ENCODE measurements around the gene KDM4C.

The KDM4C gene

GRCh38 chr9:7071916-7072315 lies 314.1 kb downstream of the KDM4C start:
- no peak for DNase-seq

- no peak for DNase-seq
Observed at GRCh38 chr9:7073706-7074105, 315.9 kb downstream of the KDM4C start.

GRCh38 chr9:7075154-7075553 lies 317.4 kb downstream of the KDM4C start:
- no peak for DNase-seq

GRCh38 chr9:7079051-7079450 lies 321.3 kb downstream of the KDM4C start:
- no peak for DNase-seq

GRCh38 chr9:7081065-7081600 lies 323.4 kb downstream of the KDM4C start:
- no peak for DNase-seq

- DNase-seq: no peak
Observed at GRCh38 chr9:7083192-7083591, 325.4 kb downstream of the KDM4C start.

GRCh38 chr9:7085357-7085756 lies 327.6 kb downstream of the KDM4C start:
- DNase-seq: no peak

- DNase-seq: no peak
Observed at GRCh38 chr9:7086389-7086788, 328.6 kb downstream of the KDM4C start.

- DNase-seq: no peak
Observed at GRCh38 chr9:7088611-7089010, 330.8 kb downstream of the KDM4C start.

- DNase-seq: no peak
Observed at GRCh38 chr9:7089406-7090193, 331.8 kb downstream of the KDM4C start.

GRCh38 chr9:7093040-7093439 lies 335.3 kb downstream of the KDM4C start:
- no peak for DNase-seq

- DNase-seq: no peak
Observed at GRCh38 chr9:7094052-7094451, 336.3 kb downstream of the KDM4C start.

GRCh38 chr9:7094576-7094975 lies 336.8 kb downstream of the KDM4C start:
- DNase-seq: no peak

- no peak for DNase-seq
Observed at GRCh38 chr9:7095058-7095457, 337.3 kb downstream of the KDM4C start.

- no peak for DNase-seq
Observed at GRCh38 chr9:7097040-7097715, 339.4 kb downstream of the KDM4C start.

GRCh38 chr9:7097785-7098752 lies 340.3 kb downstream of the KDM4C start:
- no peak for DNase-seq

GRCh38 chr9:7103367-7103766 lies 345.6 kb downstream of the KDM4C start:
- DNase-seq: no peak

GRCh38 chr9:7103771-7104170 lies 346.0 kb downstream of the KDM4C start:
- DNase-seq: no peak

GRCh38 chr9:7104625-7105024 lies 346.9 kb downstream of the KDM4C start:
- no peak for DNase-seq

- no peak for DNase-seq
Observed at GRCh38 chr9:7105095-7105494, 347.3 kb downstream of the KDM4C start.

GRCh38 chr9:7108936-7109335 lies 351.2 kb downstream of the KDM4C start:
- DNase-seq: no peak

GRCh38 chr9:7111413-7111812 lies 353.6 kb downstream of the KDM4C start:
- DNase-seq: no peak

GRCh38 chr9:7115606-7116005 lies 357.8 kb downstream of the KDM4C start:
- DNase-seq: no peak

Measured in NCI-H1105 (cell line).